Activated naive CD8-positive, alpha-beta T cell treated with anti-CD3 and anti-CD28 coated beads for 36 hours (primary cell): ENCODE results near the gene CCR4. TPM values are rescaled to one million over a fixed set of nuclear protein-coding genes. Genes with fewer than 3 reads are reported as not detected.

Experiments used
- total RNA-seq, 2 experiments: library from RNA; stranded (reverse); gene quantifications; one replicate each; pipeline ENCODE4 v1.2.3, GENCODE V29; 2021

CCR4 gene
- total RNA-seq, 2 experiments from 2014 or later = 8.1 to 8.8 TPM

Other genes with a start within 250 kb of the CCR4 start
- gene TRIM71, start 133.6 kb upstream of the CCR4 start, total RNA-seq = under 1 TPM; 0.10 to 0.14 TPM
- 10 to 100 TPM; 36.4 to 37.2 TPM for gene GLB1, start 145.5 kb downstream of the CCR4 start, total RNA-seq
- 1 to 10 TPM; 7.0 to 8.1 TPM for gene TMPPE, start 145.5 kb downstream of the CCR4 start, total RNA-seq
- gene CRTAP, start 162.4 kb downstream of the CCR4 start, total RNA-seq = 10 to 100 TPM; 31.7 to 34.2 TPM